Kidney epithelial cell (primary cell): ENCODE data around the gene GRIP1. TPM values are rescaled to one million over a fixed set of nuclear protein-coding genes. Genes with fewer than 3 reads are reported as not detected.

Source experiments
- DNase-seq: peaks from one replicate; pipeline ENCODE4 v3.0.0-alpha.2; 2010; ENCODE audit warnings: low read depth
- H3K27me3 ChIP-seq: 2 replicates; pipeline ENCODE4 v1.6.0; 2011; ENCODE audit warnings: low read length; ENCODE audit not compliant: control insufficient read depth, insufficient read depth
- H3K36me3 ChIP-seq: 2 replicates; pipeline ENCODE4 v1.5.1; 2011; ENCODE audit warnings: low read length; ENCODE audit not compliant: control insufficient read depth, insufficient read depth
- H3K4me3 ChIP-seq: 2 replicates; pipeline ENCODE4 v1.5.1; 2011; ENCODE audit warnings: low read depth, mild to moderate bottlenecking, control low read depth, low read length
- total RNA-seq: library from RNA; depleted of rRNA; stranded (reverse); fragments of >200 nt; gene quantifications from 2 replicates; pipeline ENCODE4 v1.2.3, GENCODE V29; 2015
- TF ChIP-seq, protein P1 (sequence below): IDR thresholded peaks from 2 replicates; pipeline ENCODE4 v1.5.1; 2011; ENCODE audit warnings: mild to moderate bottlenecking, moderate library complexity, low read length, control low read depth, inconsistent platforms; ENCODE audit not compliant: insufficient read depth, poor library complexity, severe bottlenecking

GRIP1 gene
- total RNA-seq, 1 donor from 2014 or later: 4.2 TPM

DNA sequence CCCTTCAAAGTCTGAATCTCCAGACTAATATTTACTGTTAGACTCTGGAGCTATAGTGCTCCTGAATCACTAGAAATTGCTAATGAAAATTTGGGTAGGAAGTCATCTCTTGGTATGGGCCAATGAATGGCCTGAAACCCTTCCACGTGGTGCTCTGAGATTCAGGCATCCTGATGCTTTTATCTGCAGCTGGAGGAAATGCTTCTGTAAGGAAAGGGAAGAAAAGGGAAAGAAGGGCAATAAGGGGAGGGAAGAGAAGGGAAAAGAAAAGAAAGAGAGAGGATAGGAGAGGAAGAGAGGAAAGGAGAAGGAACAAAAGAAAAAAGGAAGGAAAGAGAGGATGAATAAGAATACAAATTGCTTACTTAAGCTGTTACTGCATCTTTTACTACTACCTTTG, 182.3 kb downstream of the GRIP1 start:
- H3K4me3 ChIP-seq: no peak overlapping the region
- no peak for DNase-seq
- H3K27me3 ChIP-seq: no peaks in the 10 kb centered on the region
- H3K36me3 ChIP-seq: no peaks in the 10 kb centered on the region
- TF ChIP-seq, protein P1, sequence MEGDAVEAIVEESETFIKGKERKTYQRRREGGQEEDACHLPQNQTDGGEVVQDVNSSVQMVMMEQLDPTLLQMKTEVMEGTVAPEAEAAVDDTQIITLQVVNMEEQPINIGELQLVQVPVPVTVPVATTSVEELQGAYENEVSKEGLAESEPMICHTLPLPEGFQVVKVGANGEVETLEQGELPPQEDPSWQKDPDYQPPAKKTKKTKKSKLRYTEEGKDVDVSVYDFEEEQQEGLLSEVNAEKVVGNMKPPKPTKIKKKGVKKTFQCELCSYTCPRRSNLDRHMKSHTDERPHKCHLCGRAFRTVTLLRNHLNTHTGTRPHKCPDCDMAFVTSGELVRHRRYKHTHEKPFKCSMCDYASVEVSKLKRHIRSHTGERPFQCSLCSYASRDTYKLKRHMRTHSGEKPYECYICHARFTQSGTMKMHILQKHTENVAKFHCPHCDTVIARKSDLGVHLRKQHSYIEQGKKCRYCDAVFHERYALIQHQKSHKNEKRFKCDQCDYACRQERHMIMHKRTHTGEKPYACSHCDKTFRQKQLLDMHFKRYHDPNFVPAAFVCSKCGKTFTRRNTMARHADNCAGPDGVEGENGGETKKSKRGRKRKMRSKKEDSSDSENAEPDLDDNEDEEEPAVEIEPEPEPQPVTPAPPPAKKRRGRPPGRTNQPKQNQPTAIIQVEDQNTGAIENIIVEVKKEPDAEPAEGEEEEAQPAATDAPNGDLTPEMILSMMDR: no peak

DNA sequence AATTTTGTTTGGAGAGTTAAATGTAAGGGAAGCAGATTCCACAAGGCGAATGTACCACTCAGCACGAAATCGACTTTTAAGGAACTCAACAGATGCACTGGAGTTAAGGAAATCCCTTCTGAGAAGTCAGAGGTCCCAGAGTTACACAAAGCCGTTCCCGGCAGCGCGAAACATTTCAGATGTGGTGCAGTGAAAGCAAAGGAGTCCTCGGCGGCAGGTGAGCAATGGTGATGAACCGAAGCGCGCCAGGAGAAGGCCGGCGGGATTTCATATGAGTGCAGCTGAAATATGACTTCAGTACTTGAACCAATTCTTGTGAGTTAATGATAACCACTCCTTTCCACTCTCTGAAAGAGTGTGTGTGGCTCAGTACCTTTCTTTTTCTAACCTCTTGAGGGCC, 183.2 kb downstream of the GRIP1 start:
- no peak overlapping the region for H3K4me3 ChIP-seq
- no peaks in the 10 kb centered on the region for H3K36me3 ChIP-seq
- TF ChIP-seq, protein P1: no peak
- H3K27me3 ChIP-seq: no peaks in the 10 kb centered on the region
- DNase-seq: no peak

DNA sequence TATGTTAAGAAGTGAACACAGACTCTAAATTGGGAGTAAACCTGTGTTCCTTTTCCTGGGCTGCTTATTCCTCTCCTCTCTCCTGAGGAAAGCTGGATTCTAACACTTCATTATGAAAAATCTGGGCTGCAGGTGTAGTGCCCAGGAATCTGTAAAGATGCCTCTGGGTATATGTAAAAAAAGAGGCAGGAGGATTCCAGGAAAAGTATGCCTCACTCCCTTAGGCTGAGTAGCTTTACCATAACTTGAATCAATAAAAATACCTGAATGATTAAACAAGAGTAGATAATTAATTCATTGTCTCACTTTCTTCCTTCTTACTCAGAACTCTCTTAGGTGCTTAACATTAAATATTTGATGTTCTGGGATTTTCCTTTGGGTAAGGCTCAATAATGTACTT, 185.1 kb downstream of the GRIP1 start:
- TF ChIP-seq, protein P1: no peak
- no peaks in the 10 kb centered on the region for H3K27me3 ChIP-seq
- H3K4me3 ChIP-seq: no peak overlapping the region
- DNase-seq: no peak
- no peaks in the 10 kb centered on the region for H3K36me3 ChIP-seq

DNA sequence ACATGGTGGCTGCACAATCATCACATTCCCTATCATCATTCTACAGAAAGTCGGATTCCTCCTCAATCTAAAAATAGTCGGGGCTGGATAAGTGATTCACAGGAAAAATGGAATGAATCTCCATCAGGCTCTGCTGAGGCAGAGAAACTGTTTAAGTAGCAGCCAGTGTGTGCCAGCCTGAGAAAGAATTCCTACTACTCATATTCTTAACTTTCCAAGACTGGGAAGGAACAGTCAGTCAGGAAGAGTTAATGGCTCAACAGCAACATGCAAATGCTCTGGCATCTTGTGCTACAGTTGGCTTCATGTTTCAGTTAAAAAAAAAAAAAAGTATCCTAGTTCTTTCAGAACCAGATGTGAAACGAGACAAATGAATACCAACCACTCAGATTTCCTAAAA, 187.0 kb downstream of the GRIP1 start:
- TF ChIP-seq, protein P1: no peak
- Histone ChIP-seq H3K4me3 (no peak overlapping the region), H3K36me3 (no peaks in the 10 kb centered on the region), H3K27me3 (no peaks in the 10 kb centered on the region)
- DNase-seq: no peak

DNA sequence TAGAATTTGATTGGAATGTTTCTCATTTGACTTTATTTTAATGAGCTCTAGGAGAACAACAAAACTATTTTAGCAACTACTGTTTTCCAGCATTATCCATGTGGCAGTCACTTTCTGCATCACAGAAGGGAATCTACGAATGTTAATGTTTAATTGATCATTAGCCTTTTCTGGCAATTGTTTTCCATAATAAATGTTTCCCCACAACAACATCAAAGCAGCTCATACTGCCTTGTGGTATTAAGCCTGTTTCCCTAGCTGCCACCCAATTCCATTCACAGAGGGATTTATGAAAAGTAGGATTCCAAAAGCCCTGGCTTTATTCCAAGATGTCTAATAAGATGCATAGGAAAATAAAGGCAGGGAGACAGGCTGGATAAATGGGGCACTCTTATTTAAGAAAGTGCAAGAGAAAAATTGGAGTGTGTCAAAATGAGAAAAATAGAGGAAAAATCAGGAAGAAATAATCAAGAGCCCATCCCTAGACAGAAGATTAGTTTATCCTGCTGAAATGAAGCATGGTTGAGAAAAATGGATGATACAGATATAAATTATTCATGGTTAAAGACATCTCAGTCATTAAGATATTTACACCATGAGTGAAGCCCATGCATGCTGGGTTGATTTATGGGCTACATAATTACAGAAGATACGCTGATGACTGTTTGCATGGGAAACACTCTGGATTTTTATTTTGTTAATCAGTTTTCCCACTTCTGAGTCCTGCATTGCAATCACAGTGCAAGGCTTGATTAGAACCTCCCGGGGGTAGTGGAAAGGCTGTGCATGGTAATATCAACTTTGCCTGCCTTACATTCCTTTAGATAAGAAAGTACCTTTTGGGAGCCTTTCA, 196.3 kb downstream of the GRIP1 start:
- Histone ChIP-seq H3K36me3 (no peaks in the 10 kb centered on the region), H3K4me3 (no peak overlapping the region), H3K27me3 (no peaks in the 10 kb centered on the region)
- DNase-seq: no peak
- TF ChIP-seq, protein P1: no peak

DNA sequence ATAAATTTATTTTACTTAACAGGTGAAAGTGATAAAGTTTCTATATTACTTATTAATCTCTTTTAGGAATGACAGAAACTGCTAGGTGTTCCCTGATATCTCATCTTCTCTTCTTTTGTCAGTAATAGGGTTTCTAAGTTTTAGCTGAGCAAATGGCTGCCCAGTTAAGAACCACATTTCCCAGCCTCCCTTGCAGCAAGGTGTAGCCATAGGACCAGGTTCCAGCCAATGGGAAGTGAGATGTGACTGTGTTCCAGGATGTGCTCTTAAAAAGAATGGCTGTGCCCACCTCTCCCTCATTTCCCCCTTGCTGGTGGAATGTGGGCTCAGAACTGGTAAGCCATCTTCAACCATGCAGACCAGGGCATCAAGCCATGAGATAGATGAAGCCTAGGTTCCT, 210.9 kb downstream of the GRIP1 start:
- no peaks in the 10 kb centered on the region for H3K27me3 ChIP-seq
- no peak overlapping the region for H3K4me3 ChIP-seq
- DNase-seq: no peak
- TF ChIP-seq, protein P1: no peak
- H3K36me3 ChIP-seq: no peaks in the 10 kb centered on the region
